Activated CD8-positive, alpha-beta memory T cell treated with anti-CD3 and anti-CD28 coated beads for 36 hours (primary cell): ENCODE results near the gene CELA1. TPM values are rescaled to one million over a fixed set of nuclear protein-coding genes. Genes with fewer than 3 reads are reported as not detected.

ENCODE experiments used
- CTCF ChIA-PET: fragments of 350-600 bp; sonication (Branson Sonifier 250); formaldehyde crosslinking; loops from one replicate; lab custom pipeline; 2021; ENCODE audit warnings: antibody characterized with exemption; lab: Charles Lee
- POLR2A ChIA-PET: fragments of 350-600 bp; sonication (Branson Sonifier 250); formaldehyde crosslinking; loops from one replicate; lab custom pipeline; 2021; ENCODE audit warnings: antibody characterized with exemption; lab: Charles Lee
- total RNA-seq, 2 experiments: library from RNA; stranded (reverse); gene quantifications; one replicate each; pipeline ENCODE4 v1.2.3, GENCODE V29; 2021

The CELA1 gene
- not detected for total RNA-seq

DNA sequence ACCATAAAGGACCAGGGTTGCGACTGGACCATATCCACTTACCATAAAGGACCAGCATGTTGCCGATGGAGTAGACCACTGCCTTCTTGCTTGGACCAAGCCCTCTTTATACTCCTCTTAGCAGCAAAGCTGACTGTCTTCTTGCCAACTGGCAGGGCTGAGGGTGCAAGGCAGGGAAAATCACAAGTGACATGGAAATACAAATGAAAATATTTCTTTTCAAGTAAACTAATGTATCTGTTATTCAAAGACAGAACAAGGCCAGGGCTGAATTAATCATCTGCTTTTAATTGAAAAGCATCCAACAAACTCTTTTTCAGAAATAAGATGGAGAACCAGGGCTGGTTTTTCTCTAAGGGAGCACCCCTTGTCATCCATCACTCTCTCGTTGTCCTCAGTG is at the start of gene CELA1:
TSS of gene CELA1 (minus strand) at position 99 of the 400 bp plus-strand sequence. CDS start at position 58, 41 bp downstream.
- POLR2A ChIA-PET: no interaction called here
- CTCF ChIA-PET: no interaction called here

DNA sequence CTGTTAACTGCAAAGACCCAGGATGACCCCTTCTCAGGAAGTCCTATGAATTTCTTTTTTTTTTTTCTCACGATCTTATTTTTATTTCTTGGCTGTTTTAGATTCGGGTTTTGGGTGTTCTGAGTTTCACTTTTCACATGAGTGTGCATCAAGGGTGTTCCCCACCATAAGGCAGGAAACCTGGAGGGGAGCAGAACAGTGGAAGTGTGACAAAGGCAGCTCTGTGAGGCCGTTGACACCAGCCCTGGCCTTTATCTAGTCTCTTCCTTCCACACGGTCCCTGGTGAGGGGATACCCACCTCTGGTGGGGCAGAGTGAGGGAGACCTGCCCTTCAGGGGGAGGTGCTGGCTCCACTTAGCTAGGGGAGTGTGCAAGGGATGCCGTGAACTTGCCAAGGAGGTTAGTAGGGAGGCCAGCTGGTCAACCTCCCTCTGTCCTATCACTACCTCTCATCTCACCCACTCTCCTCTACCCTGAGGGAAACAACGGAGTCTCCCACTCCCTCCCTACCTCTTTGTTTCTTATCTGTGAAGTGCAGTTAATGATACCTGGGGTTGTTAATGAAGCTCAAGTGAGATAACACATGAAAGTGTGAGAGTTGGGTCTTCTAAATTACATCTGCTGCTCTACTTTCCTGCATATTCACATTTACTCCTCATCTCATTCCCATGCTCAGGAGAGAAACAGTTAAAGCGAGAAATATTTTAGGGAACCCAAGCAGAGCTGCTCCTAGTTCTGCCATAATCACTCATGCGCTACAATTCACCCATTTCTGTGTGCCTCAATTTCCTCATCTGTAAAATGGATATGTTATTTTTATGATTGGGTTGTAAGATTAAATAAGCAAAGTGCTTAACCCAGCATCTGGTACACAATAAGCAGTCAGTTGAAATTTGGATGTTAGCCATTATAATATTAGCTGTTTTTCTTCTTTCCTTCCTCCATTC is 49.1 kb upstream of the CELA1 start:
- POLR2A ChIA-PET: interaction anchor here (0.7 kb wide), 1 partner anchor 527 kb away, joined by 6 read pairs; no protein-coding TSS in a partner anchor
- CTCF ChIA-PET: interaction anchor here (1.2 kb wide), 1 partner anchor 26 kb away, joined by 4 read pairs; no protein-coding TSS in a partner anchor

DNA sequence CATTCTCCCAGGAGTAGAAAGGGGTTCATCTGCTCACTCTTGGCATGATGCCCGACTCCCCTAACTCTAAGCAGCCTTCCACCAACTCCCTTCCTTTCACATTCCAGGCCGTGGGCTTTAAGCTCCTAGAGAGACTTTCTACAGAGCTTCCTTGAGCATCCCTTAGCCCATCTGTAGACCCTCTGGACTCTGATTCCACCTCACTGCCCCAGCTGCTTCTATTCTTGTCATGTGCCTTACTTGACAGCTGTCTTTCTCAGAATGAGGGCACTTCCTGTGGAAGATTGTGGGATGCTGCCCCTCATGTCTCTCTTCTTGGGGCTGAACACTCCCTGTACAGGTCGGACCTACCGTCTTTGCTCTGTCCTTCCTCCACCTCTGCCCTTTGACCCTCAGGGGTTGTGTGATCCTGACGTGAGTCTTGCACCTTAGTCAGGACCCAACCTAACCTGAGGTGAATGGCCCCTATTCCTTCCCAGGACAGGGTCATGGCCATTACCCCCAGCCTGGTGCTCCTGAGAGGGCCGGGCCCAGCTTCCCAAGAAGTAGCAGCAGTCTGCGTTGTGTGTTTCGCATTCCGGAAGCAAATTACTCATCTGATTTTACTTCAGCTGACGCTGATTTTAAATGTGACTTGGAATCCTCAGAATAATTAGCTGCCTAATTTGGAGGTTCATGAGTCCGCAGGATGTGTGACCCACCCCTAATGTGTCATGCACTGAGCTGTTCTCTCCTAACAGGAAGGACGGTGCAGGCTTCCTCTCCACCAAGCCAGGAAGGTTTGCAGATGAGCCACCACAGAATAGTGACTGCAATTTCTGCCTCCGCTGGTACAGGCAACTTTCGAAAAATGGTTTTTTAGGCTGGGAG is 47.4 kb upstream of the CELA1 start:
- ChIA-PET POLR2A (no interaction called here), CTCF (interaction anchor here (1.1 to 1.2 kb wide), 2 partner anchors 11 to 24 kb away, joined by 3 to 4 read pairs; no protein-coding TSS in a partner anchor)

DNA sequence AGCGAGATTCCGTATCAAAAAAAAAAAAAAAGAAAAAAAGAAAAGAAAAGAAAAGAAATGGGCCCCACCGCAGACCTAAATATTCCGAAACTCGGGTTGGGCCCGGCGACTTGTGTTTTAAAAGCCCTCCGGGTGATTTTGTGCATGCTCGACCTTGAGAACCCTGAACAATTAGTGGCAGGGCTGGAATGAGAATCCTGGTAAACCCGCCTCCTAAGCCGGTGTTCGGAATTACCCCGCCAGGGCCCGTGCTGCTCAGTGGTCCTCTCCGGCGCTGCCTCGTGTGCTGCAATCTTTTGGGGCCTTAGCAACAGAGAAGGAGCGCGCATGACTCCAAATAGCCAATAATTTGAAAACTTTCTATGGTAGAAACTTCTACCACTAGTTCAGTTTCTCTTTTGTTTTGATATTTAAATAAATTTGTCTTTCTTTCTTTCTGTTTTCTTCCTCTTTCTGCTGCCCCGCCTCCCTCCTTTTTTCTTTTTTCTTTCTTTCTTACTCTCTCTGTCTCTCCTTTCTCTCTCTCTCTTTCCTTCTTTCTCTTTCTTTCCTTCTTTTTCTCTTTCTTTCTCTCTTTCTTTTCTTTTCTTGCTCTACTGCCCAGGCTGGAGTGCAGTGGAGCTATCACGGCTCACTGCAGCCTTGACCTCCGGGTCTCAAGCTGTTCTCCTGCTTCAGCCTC is 46.2 kb upstream of the CELA1 start:
- ChIA-PET POLR2A (interaction anchor here (0.6 to 0.7 kb wide), 2 partner anchors 65 to 413 kb away, joined by 3 to 13 read pairs; no protein-coding TSS in a partner anchor), CTCF (interaction anchor here (0.6 to 1.5 kb wide), 2 partner anchors 17 to 27 kb away, joined by 4 to 5 read pairs; no protein-coding TSS in a partner anchor)

DNA sequence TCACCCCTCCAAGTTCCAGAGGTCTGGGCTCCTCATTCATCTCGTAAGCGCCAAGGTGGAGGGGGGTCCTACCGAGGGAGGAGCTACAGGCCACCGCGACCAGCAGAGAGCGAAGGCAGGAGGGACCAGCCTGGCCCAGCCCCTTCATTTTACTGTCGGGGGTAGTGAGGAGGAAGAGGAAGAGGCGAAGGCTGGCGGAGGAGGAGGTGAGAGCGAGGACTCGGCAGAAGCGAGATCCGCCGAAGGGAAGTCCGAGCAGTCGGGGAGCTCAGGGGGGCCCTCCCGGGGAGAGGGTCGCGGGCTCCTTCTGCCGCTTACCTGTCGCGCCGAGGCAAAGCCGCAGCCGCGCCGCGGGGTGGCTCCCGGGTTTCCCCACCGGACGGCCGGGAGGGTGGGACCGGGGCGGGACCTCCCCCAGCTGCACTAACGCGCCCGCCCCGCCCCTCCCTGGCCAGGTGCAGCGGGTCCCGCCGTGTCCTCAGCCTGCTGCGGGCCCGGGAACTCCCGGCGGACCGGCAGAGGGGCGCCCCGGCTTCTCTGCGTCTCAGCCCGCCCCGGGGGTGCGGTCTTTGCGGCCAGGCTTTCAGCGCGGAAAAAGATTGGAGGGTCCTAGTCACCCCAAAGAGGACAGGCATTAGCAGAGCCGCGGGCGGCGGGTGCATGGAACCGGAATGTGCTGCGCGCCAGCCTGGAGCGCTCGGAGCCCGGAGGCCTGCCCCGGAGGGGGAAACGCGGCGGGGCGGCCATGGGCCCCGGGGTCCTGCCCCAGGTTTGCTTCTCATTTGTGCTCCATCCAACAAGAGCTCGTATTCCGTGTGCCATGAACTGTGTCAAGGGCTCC is 45.0 kb upstream of the CELA1 start, which contains the start of gene GALNT6:
TSS of gene GALNT6 (minus strand) at position 124 of the 841 bp plus-strand sequence. CDS start 11,625 bp downstream, outside the sequence.
- POLR2A ChIA-PET: interaction anchor here (0.5 to 2.2 kb wide), 3 partner anchors 23 to 412 kb away, joined by 3 to 17 read pairs (median 3); partner anchors contain the start of gene POU6F1
- CTCF ChIA-PET: interaction anchor here (0.6 to 1.5 kb wide), 6 partner anchors 18 to 1713 kb away, joined by 3 to 5 read pairs (median 4); no protein-coding TSS in a partner anchor

DNA sequence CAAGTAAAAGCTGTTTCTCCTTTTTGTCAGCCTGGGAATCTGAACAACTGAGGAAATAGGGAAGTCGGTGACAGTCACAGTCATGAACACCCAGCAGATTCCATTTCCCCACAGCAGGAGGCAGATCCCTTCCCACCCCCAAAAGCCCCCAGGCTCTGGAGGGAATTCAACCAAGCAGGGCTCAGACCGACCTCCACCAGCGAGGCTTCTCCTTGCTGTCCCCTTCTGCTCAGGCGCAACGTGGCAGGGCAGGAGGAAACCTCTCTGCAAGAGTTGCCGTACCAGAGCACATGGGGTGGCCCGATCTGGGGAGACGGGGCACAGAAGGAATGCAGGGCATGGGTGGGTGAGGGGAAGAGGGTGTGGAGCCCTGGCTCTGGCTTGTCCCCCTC is 44.4 kb upstream of the CELA1 start:
- CTCF ChIA-PET: interaction anchor here (0.6 to 1.5 kb wide), 5 partner anchors 22 to 1713 kb away, joined by 3 to 5 read pairs (median 4); no protein-coding TSS in a partner anchor
- POLR2A ChIA-PET: interaction anchor here (0.5 to 2.2 kb wide), 2 partner anchors 22 to 173 kb away, joined by 3 to 17 read pairs; partner anchors contain the start of gene POU6F1

DNA sequence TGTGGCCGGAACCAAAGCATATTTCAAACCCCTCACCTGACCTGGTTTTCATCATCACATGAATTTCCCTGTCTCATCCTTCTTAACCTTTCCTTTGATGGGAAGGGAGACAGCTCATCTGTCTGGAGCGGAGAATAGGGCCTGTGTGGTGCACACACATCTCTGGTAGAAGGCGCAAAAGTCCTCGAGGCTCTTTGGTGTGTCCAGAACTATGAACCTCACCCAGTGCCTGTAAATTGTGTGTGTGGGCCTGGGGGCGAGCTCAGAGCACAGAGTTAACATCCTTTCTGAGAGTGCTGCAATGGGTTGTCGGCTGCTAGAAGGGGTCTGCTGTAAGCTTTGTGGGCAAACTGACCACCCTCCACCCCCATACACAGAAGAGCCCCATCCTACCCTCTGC is 44.0 kb upstream of the CELA1 start:
- ChIA-PET POLR2A (interaction anchor here (0.6 to 2.2 kb wide), 2 partner anchors 22 to 364 kb away, joined by 4 to 17 read pairs; no protein-coding TSS in a partner anchor), CTCF (interaction anchor here (1.1 kb wide), 2 partner anchors 21 to 31 kb away, joined by 4 read pairs; no protein-coding TSS in a partner anchor)

DNA sequence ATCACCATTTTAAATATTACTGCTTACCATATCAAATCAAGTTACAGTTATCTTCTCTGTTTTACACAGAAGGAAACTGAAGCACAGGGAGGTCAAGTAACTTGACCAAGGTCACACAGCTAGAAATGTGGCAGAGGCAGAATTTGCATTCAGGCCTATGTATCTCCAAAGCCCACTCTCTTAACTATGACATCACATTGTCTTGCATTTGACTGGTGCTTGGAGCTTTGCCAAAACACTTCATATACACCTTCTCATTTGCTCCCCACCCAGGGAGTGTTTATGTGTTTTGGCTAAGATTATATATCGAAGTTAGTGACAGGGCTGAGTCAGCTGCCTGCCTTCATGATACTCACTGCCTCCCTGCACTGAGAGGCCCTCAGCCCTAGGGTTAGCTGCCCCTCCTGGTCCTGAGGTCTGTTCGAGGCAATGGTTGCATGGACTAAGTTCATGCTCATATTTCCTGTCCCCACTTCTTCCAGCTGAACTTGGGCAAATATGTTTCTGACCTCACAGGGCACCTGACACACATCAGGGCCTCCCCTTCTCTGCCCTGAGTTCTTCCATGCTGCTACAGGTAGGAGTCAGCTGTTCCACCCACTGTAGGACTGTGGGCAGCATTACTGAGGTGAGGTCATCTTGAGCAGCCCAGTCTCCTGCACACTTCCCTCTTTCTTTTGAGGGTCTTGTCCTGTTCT is 43.0 kb upstream of the CELA1 start:
- ChIA-PET CTCF (interaction anchor here (0.9 kb wide), 1 partner anchor 61 kb away, joined by 4 read pairs; no protein-coding TSS in a partner anchor), POLR2A (no interaction called here)

DNA sequence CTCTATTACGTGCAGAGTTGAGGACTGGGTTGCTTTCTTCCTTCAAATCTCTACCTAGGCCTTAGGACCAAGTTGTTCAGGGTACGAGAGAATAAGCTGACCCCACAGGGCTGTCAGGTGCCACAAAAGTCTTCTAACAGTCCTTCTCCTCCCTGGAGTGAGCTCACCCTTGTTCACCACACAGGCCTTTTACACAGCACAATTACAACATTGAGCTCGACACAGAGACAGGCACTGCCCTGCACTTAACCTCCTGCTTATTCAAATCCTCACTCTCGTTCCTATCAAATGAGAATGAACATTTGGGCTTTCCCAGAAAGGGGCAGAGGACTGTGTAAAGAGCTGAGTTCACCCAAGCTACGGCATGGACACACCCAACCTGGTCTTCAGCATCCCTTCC is 42.4 kb upstream of the CELA1 start:
- POLR2A ChIA-PET: no interaction called here
- CTCF ChIA-PET: interaction anchor here (0.9 kb wide), 1 partner anchor 61 kb away, joined by 4 read pairs; no protein-coding TSS in a partner anchor

DNA sequence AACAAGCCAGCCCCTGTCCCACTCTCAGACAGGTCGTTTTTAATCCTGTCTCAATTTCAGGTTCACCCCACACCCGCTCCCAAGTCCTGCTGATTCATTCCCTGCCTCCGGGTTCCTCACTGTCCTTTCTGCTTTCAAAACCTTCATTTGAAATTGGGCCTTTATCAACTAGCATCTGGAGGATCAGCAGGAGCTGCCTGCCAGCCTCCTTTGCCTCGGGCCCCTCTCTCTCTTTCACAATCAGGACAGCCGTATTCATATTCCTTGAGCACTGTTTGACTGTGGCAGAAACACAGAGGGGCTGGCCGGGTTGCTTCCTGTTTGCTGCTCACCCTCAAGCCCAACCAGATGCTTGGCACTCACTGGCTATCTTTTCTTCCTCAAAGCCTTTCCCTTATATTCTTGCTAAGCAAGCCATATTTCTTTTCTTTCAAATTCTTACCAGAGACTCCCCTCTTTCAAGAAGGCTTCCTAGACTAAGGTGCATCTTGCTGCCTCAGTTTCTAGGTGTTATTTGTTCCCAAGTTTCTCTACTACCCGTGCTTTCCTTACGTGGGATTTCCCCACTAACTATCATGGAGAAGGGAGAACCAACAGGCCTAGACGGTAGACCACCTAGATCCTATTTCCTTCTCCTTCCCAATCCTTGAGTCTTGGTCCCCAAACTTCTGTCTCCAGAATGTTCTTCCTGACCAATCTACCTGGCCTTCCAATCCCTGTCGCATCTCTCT is 41.8 kb upstream of the CELA1 start:
- CTCF ChIA-PET: no interaction called here

DNA sequence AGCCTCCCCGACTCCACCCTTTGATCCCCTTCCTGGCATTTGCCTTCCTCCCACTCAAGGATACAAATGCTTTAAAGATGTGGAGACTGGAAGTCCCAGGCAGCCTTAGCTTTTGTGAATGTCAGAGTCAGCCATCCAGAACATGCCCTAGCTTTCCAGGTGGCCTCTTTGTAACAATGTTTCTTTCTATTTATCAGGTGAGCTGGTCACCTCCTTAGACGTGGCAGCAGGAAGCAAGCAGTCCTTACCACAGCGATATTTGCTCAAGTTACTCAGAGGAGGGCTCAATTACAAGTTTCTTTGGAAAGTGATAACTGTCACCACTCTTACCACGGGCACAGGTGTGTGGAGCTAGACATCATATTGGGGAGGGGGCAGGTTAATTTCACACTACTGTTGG is 39.9 kb upstream of the CELA1 start:
- CTCF ChIA-PET: no interaction called here
- POLR2A ChIA-PET: no interaction called here

More for the DNA sequence above, 41.8 kb upstream of the CELA1 start:
- POLR2A ChIA-PET: no interaction called here

DNA sequence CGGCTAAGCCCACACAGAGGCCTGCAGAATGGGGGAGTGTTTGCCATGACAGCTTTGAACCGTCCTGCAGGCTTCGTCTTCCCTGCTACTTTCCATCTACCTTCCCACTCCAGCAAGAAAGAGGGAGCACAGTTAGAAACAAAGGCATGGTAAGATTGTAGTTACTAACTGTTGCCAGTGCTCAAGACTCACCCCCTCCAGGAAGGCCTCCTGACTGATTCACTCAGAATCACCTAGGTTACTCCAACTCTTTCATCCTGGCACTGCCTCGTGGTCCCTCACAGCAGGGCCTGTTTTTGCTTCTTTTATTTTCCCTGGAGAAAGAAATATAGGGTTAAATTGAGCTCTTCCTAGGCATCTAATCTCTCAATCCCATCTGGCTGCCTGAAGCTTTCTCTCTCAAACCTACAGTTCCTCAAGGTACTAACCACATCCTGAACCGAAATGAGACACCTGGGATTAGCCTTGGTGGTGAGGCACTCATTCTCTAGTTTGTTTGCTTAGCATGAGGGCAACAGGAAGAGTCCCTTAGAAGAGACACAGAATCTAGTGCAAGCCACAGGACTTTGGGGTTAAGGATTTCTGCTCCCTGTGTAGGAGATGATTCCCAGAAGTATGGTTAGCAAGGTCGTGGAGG is 36.9 kb upstream of the CELA1 start:
- POLR2A ChIA-PET: no interaction called here
- CTCF ChIA-PET: interaction anchor here (1.0 to 1.1 kb wide), 4 partner anchors 10 to 149 kb away, joined by 3 to 4 read pairs (median 3); no protein-coding TSS in a partner anchor

DNA sequence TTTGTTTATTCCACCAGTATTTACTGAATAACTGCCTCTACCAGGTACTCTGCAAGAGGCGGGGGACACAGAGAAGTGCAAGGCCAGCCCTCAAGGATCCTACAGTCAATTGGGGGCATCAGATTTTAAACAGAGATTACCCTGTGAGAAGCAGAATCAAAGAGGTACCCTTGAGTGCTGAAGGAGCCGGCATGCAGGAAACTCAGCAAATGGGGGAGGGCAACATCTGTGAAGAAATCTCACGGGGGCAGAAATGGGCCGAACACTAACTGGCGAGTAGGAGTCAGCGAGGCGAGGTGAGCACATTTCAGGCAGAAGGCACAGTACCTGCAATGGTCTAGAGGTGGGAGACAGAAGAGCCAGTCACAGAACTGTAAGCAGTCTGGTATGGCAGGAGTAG is 35.7 kb upstream of the CELA1 start:
- ChIA-PET POLR2A (no interaction called here), CTCF (no interaction called here)

DNA sequence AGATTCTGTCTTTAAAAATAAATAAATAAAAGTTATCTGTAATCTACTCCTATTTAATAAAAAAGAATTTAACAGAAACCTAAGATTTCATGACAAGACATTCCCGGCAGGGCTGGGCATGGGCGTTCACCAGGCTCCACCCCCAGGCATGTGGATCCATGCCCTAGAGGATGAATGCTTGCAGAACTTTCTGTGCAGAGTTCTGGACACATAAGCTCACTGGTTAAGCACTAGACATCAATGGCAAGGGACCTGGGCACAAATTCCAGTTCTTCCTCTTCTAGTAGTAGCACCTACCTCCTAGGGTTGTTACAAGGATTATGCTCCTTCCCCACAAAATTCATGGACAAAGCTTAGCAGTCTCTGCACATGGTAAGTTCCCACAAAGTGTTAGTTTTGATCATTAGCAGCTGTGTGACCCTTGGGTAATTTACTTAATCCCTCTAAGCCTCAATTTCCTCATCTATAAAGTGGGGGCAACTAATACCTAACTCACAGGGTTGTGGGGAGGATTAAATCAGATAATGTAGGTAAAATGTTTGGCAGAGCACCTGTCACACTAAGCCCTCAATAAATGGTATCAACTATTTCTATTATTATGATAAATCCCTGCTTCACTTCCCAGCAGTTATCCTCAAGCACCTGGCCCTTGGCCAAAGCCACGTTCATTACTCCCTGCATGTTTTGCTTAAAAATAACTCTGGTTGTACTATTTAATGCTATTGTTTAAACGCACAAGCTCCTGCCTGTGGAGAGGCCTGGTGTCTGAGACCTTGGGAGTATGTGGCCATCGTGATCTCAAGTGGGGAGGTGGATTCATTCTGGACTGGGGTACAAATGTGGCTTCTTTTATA is 35.0 kb upstream of the CELA1 start:
- POLR2A ChIA-PET: no interaction called here
- CTCF ChIA-PET: no interaction called here

DNA sequence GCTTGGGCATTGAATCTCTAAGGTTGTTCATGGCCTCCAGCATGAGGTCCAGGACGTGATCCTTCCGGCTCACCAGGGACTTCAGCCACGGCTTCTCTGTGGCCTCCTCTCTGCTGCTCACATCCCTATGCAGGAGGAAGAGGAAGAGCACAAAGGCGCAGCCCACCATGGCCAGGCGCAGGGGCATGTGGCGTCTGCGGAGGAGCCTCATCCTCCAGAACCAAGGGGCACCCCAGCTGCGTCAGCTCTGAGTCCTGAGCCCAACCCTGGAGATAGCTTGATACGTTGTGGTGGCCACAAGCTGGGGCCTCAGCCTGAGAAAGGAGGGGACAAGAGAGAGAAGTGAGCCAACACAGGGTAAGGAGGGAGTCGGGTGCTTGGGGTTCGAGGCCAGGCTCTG is 33.1 kb upstream of the CELA1 start:
- ChIA-PET POLR2A (no interaction called here), CTCF (no interaction called here)
